Keratinocyte (primary cell): Measurements from ENCODE around the gene PNPLA2. TPM values are rescaled to one million over a fixed set of nuclear protein-coding genes. Genes with fewer than 3 reads are reported as not detected.

Experiments used
- DNase-seq: peaks from one replicate; pipeline ENCODE4 v3.0.0-alpha.2; 2011; ENCODE audit warnings: low read depth, missing footprints, low spot score
- FAIRE-seq: peaks from 2 replicates; lab custom pipeline; 2011; peaks lifted over from hg19 to GRCh38; lab: Jason Lieb, UNC
- H2AFZ ChIP-seq: 2 replicates; pipeline ENCODE4 v1.6.0; 2012; ENCODE audit warnings: low read length, control low read depth, inconsistent platforms; ENCODE audit not compliant: control insufficient read depth
- H3K27ac ChIP-seq: 2 replicates; pipeline ENCODE4 v1.5.1; 2011; ENCODE audit warnings: low read length; ENCODE audit not compliant: control insufficient read depth, insufficient read depth
- H3K27me3 ChIP-seq: 3 replicates; pipeline ENCODE4 v1.6.0; 2011; ENCODE audit warnings: low read length; ENCODE audit not compliant: control insufficient read depth, insufficient read depth; ENCODE audit errors: extremely low read depth
- H3K36me3 ChIP-seq, 2 experiments: 2 replicates in 1 of 2; 3 replicates in 1 of 2; pipeline ENCODE4 v1.5.1; 2011; ENCODE audit warnings: low read length in 2 of 2, mild to moderate bottlenecking in 1 of 2; ENCODE audit not compliant: control insufficient read depth in 2 of 2, insufficient read depth in 2 of 2; ENCODE audit errors: extremely low read depth in 1 of 2
- H3K4me1 ChIP-seq: 3 replicates; pipeline ENCODE4 v1.5.1; 2011; ENCODE audit warnings: low read length; ENCODE audit not compliant: control insufficient read depth, insufficient read depth; ENCODE audit errors: extremely low read depth
- H3K4me2 ChIP-seq: 3 replicates; pipeline ENCODE4 v1.6.0; 2011; ENCODE audit warnings: low read depth, low read length; ENCODE audit not compliant: control insufficient read depth, insufficient read depth; ENCODE audit errors: extremely low read depth
- H3K4me3 ChIP-seq, 3 experiments: fragments of 200-600 bp in 1 of 3; sonication (generic) in 1 of 3; 2 replicates in 2 of 3; 3 replicates in 1 of 3; pipeline ENCODE4 v1.5.1; 2011 to 2016; ENCODE audit warnings: low read length in 3 of 3, mild to moderate bottlenecking in 3 of 3, control low read depth in 2 of 3, inconsistent platforms in 1 of 3, low read depth in 1 of 3, mixed read lengths in 1 of 3, mixed run types in 1 of 3, moderate library complexity in 1 of 3; ENCODE audit not compliant: control insufficient read depth in 2 of 3, insufficient read depth in 2 of 3; ENCODE audit errors: extremely low read depth in 1 of 3
- H3K79me2 ChIP-seq: 2 replicates; pipeline ENCODE4 v1.6.0; 2012; ENCODE audit warnings: low read length; ENCODE audit not compliant: control insufficient read depth, insufficient read depth
- H3K9ac ChIP-seq: 3 replicates; pipeline ENCODE4 v1.6.0; 2011; ENCODE audit warnings: low read length; ENCODE audit not compliant: control insufficient read depth, insufficient read depth; ENCODE audit errors: extremely low read depth
- H3K9me1 ChIP-seq: 3 replicates; pipeline ENCODE4 v1.6.0; 2011; ENCODE audit warnings: low read length; ENCODE audit not compliant: control insufficient read depth, insufficient read depth; ENCODE audit errors: extremely low read depth
- H3K9me3 ChIP-seq: 2 replicates; pipeline ENCODE4 v1.5.1; 2012; ENCODE audit warnings: low read depth, low read length; ENCODE audit not compliant: control insufficient read depth
- H4K20me1 ChIP-seq: 3 replicates; pipeline ENCODE4 v1.6.0; 2011; ENCODE audit warnings: low read length; ENCODE audit not compliant: control insufficient read depth, insufficient read depth; ENCODE audit errors: extremely low read depth
- EZH2 ChIP-seq: IDR thresholded peaks from one replicate; pipeline ENCODE4 v1.6.1; 2012; ENCODE audit warnings: inconsistent platforms, mild to moderate bottlenecking, low read length, moderate library complexity
- dilution Hi-C: fragments of 300-500 bp; cut with MboI; formaldehyde crosslinking; loops from one replicate; pipeline ENCODE4 v1.7.0; 2020; ENCODE audit warnings: low sequenced_read_pairs; ENCODE audit not compliant: extremely low pct_ligation_motif_present
- polyA plus RNA-seq, 5 experiments: library from polyadenylated mRNA; depleted of rRNA in 3 of 5; stranded (reverse) in 3 of 5; stranded (forward) in 1 of 5; unstranded in 1 of 5; fragments of >200 nt; gene quantifications; 1 replicate in 1 of 5; 2 replicates in 3 of 5; 3 replicates in 1 of 5; pipeline versions ENCODE4 v1.2.1 to v1.2.3, GENCODE V29; 2011 to 2012; ENCODE audit warnings: missing spikeins in 2 of 5, low read depth in 1 of 5, low replicate concordance in 1 of 5
- TF ChIP-seq, protein P1 (sequence below), 3 experiments: IDR thresholded peaks in 1 of 3; conservative IDR thresholded peaks in 1 of 3; optimal IDR thresholded peaks in 1 of 3; 2 replicates in 2 of 3; 3 replicates in 1 of 3; pipeline versions ENCODE3 to v1.5.1; 2011; ENCODE audit warnings: low read length in 3 of 3, mild to moderate bottlenecking in 3 of 3, moderate library complexity in 2 of 3, control low read depth in 1 of 3, inconsistent platforms in 1 of 3; ENCODE audit not compliant: insufficient read depth in 2 of 3; ENCODE audit errors: extremely low read depth in 1 of 3

The PNPLA2 gene
- polyA plus RNA-seq, 1 donor (not counting 4 experiments of a cell fraction or from before 2014, with no cell fraction given) = 5.3 TPM

DNA sequence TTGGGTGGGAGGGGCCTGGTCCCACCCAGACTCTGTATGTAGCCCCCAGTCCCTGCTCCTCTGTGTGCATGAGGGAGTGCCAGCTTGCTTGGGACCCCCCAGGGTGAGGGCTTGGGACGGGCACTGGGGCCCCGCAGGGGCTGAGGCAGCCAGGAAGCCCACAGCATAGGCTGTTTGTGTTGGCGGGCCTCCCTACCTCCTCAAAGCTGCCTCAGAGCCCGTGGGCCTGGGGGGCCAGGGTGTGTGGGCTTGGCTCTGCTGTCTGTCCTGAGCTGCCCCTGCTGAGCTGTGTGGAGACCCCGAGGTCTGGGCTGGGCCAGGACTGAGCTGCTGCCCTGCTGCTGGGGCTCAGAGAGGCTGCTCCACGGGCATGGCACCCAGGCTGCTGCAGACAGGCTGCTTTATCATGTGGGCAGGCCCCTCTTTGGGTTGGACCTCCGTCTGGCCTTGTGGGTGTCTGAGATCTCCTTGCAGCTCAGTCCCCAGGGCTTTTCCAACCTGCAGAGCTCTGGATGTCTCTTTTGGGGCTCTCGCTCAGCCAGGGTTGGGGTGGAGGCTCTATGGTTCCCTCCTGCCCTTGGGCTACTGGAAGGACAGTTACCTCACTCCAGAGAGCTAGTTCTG, 27.3 kb downstream of the PNPLA2 start:
- peak overlapping the region; percentile 88 for H3K27ac ChIP-seq
- DNase-seq (no peak), FAIRE-seq (peak; percentile 49)
- TF ChIP-seq EZH2 = no peak
- H4K20me1 ChIP-seq = peaks cover 14% of the 10 kb centered on the region
- H3K27me3 ChIP-seq = no peaks in the 10 kb centered on the region
- peaks cover 0 to 7% of the 10 kb centered on the region in 2 experiments for H3K36me3 ChIP-seq
- peak overlapping the region in 1 of 3 experiments; percentile 19 for H3K4me3 ChIP-seq
- peaks cover 5% of the 10 kb centered on the region for H3K9me1 ChIP-seq
- no peak overlapping the region for H2AFZ ChIP-seq
- H3K9ac ChIP-seq = peak overlapping the region; percentile 77
- H3K4me2 ChIP-seq = peak overlapping the region; percentile 90
- peaks cover 36% of the 10 kb centered on the region for H3K79me2 ChIP-seq
- dilution Hi-C loops = no loop called here
- H3K9me3 ChIP-seq = no peaks in the 10 kb centered on the region
- H3K4me1 ChIP-seq = peaks cover 51% of the 10 kb centered on the region

GRCh38 chr11:846496-847098, 27.9 kb downstream of the PNPLA2 start:
- peak overlapping the region in 1 of 3 experiments; percentile 19 for H3K4me3 ChIP-seq
- no peak for TF ChIP-seq EZH2
- TF ChIP-seq, protein P1, sequence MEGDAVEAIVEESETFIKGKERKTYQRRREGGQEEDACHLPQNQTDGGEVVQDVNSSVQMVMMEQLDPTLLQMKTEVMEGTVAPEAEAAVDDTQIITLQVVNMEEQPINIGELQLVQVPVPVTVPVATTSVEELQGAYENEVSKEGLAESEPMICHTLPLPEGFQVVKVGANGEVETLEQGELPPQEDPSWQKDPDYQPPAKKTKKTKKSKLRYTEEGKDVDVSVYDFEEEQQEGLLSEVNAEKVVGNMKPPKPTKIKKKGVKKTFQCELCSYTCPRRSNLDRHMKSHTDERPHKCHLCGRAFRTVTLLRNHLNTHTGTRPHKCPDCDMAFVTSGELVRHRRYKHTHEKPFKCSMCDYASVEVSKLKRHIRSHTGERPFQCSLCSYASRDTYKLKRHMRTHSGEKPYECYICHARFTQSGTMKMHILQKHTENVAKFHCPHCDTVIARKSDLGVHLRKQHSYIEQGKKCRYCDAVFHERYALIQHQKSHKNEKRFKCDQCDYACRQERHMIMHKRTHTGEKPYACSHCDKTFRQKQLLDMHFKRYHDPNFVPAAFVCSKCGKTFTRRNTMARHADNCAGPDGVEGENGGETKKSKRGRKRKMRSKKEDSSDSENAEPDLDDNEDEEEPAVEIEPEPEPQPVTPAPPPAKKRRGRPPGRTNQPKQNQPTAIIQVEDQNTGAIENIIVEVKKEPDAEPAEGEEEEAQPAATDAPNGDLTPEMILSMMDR (optimal IDR thresholded peaks at IDR 0.05 in 1 of 3, IDR thresholded peaks at IDR 0.05 in 1 of 3, conservative IDR thresholded peaks at IDR 0.05 in 1 of 3; ENCODE audit: extremely low read depth in 1 of 3, insufficient read depth in 2 of 3, low read length in 3 of 3) = no peak
- peaks cover 3 to 4% of the 10 kb centered on the region in 2 experiments for H3K36me3 ChIP-seq
- H2AFZ ChIP-seq = no peak overlapping the region
- FAIRE-seq (peak; percentile 100), DNase-seq (no peak)
- H3K9ac ChIP-seq = peak overlapping the region; percentile 77
- H3K9me1 ChIP-seq = peaks cover 5% of the 10 kb centered on the region
- dilution Hi-C loops = no loop called here
- H3K9me3 ChIP-seq = no peaks in the 10 kb centered on the region
- peak overlapping the region; percentile 90 for H3K4me2 ChIP-seq
- H4K20me1 ChIP-seq = peaks cover 12% of the 10 kb centered on the region
- no peaks in the 10 kb centered on the region for H3K27me3 ChIP-seq
- H3K4me1 ChIP-seq = peaks cover 48% of the 10 kb centered on the region
- H3K27ac ChIP-seq = peak overlapping the region; percentile 88
- H3K79me2 ChIP-seq = peaks cover 30% of the 10 kb centered on the region
